Thyroid gland (tissue), 4 donors: ENCODE results near the gene THSD7A. TPM values are rescaled to one million over a fixed set of nuclear protein-coding genes. Genes with fewer than 3 reads are reported as not detected.

Source experiments
- DNase-seq, 2 donors: peaks; one replicate each; pipeline ENCODE4 v3.0.0-alpha.2; 2019
- H3K27ac ChIP-seq, 3 donors: fragments of 200-600 bp; sonication (generic); 1 replicate in 2 of 3; 2 replicates in 1 of 3; pipeline ENCODE4 v1.5.1; 2016 to 2019; ENCODE audit warnings: mild to moderate bottlenecking in 1 of 3, moderate library complexity in 1 of 3
- H3K27me3 ChIP-seq: fragments of 200-600 bp; sonication (generic); one replicate; pipeline ENCODE4 v1.5.1; 2019
- H3K36me3 ChIP-seq, 2 donors: fragments of 200-600 bp; sonication (generic); one replicate each; pipeline ENCODE4 v1.5.1; 2016 to 2019
- H3K4me1 ChIP-seq, 2 donors: fragments of 200-600 bp; sonication (generic); one replicate each; pipeline ENCODE4 v1.5.1; 2017 to 2019
- H3K4me3 ChIP-seq, 3 donors: fragments of 200-600 bp; sonication (generic); replicated peaks in 1 of 3; 1 replicate in 2 of 3; 2 replicates in 1 of 3; pipeline ENCODE4 v1.5.1; 2016; ENCODE audit warnings: mild to moderate bottlenecking in 1 of 3
- H3K9me3 ChIP-seq: fragments of 200-600 bp; sonication (generic); one replicate; pipeline ENCODE4 v1.5.1; 2017
- POLR2A ChIP-seq, 2 donors: fragments of 450-650 bp; IDR thresholded peaks; one replicate each; pipeline ENCODE4 v1.6.1; 2017; ENCODE audit warnings: antibody characterized with exemption in 2 of 2, mild to moderate bottlenecking in 2 of 2, moderate library complexity in 1 of 2
- WGBS, 2 donors: methylation state at CpG; one replicate each; pipeline ENCODE4 v1.1.5; 2017; 5-methylcytosine and 5-hydroxymethylcytosine counted together
- intact Hi-C: fragments of 100-400 bp; cut with DNase I; formaldehyde crosslinking; loops from one replicate; pipeline ENCODE4 v1.15.1; 2023
- total RNA-seq, 4 donors: library from RNA; depleted of rRNA; stranded (reverse); fragments of >200 nt; gene quantifications; one replicate each; pipeline ENCODE4 v1.2.3, GENCODE V29; 2016
- TF ChIP-seq, protein P1 (sequence below), 6 experiments: fragments of 200-600 bp in 3 of 6; fragments of 450-650 bp in 3 of 6; sonication (generic) in 3 of 6; IDR thresholded peaks; one replicate each; pipeline ENCODE4 v1.5.1; 2016 to 2019; ENCODE audit warnings: antibody characterized with exemption in 6 of 6, mild to moderate bottlenecking in 2 of 6, inconsistent platforms in 1 of 6, moderate library complexity in 1 of 6

THSD7A gene
- total RNA-seq, 4 donors from 2014 or later: 4.2 to 6.1 (median 5.8) TPM

DNA sequence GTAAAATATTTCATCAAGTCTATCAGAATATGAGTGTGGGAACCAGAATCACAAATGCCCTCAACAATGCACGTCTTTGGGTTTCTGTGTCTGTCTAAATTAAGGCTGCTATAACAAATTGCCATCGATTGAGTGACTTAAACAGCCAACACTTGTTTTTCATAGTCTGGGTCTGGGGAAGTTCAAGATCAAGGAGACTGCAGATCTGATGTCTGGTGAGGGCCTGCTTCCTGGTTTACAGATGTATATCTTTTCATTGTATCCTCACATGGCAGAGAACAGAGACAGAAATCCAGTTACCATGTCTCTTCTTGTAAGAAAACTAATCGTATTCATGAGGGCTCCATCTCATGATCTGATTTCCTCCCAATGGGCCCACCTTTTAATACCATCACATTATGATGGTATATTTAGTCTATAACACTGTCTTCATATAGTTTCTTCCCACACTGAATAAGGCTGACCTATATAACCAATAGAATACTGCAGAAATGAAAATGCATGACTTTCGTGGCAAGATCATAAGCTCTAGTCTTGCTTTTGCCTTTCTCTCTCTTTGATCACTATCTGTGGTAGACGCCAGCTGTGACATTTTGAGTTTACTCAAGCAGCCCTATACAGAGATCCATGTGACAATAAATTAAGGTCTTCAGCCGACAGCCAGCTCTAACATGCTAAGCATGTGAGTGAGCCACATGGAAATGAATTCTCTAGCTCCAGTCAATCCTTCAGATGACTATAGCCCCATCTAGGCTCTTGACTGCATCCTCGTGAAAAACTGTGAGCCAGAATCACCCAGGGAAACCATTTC is 51.9 kb downstream of the THSD7A start:
- WGBS, 2 donors: 83 to 91% methylated on average over 7 of the region's 7 CpGs
- no peaks in the 10 kb centered on the region for H3K27me3 ChIP-seq
- TF ChIP-seq, protein P1, sequence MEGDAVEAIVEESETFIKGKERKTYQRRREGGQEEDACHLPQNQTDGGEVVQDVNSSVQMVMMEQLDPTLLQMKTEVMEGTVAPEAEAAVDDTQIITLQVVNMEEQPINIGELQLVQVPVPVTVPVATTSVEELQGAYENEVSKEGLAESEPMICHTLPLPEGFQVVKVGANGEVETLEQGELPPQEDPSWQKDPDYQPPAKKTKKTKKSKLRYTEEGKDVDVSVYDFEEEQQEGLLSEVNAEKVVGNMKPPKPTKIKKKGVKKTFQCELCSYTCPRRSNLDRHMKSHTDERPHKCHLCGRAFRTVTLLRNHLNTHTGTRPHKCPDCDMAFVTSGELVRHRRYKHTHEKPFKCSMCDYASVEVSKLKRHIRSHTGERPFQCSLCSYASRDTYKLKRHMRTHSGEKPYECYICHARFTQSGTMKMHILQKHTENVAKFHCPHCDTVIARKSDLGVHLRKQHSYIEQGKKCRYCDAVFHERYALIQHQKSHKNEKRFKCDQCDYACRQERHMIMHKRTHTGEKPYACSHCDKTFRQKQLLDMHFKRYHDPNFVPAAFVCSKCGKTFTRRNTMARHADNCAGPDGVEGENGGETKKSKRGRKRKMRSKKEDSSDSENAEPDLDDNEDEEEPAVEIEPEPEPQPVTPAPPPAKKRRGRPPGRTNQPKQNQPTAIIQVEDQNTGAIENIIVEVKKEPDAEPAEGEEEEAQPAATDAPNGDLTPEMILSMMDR (IDR thresholded peaks at IDR 0.05): no peak
- TF ChIP-seq POLR2A (IDR thresholded peaks at IDR 0.05): no peak
- H3K27ac ChIP-seq: no peak overlapping the region
- intact Hi-C loops: no loop called here
- no peak for DNase-seq
- H3K4me3 ChIP-seq: no peak overlapping the region
- H3K4me1 ChIP-seq: no peaks in the 10 kb centered on the region
- no peaks in the 10 kb centered on the region for H3K36me3 ChIP-seq
- no peaks in the 10 kb centered on the region for H3K9me3 ChIP-seq

DNA sequence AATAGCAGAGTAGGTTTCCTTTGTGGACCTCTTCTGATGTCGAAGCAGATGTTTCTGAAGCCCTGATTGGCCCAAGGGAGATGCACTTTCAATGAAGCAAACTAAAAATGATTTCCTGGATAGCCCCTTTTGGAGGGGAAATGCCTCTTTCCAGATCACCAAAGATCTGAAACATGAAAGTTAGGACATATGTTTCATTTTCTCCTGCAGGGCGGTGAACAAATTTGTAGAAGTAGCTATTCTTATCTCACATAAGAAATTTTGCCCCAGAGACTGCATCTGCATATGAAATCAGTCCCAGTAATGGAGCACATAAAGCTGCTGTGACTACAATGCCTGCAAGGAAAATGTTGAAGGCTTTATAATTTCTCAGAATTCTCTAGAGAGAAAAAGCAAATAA is 56.0 kb downstream of the THSD7A start:
- DNase-seq: no peak
- H3K27me3 ChIP-seq: no peaks in the 10 kb centered on the region
- no peak for TF ChIP-seq POLR2A (IDR thresholded peaks at IDR 0.05)
- TF ChIP-seq, protein P1 (IDR thresholded peaks at IDR 0.05): no peak
- no peak overlapping the region for H3K27ac ChIP-seq
- H3K4me1 ChIP-seq: no peaks in the 10 kb centered on the region
- intact Hi-C loops: no loop called here
- no peaks in the 10 kb centered on the region for H3K36me3 ChIP-seq
- no peaks in the 10 kb centered on the region for H3K9me3 ChIP-seq
- WGBS, 2 donors: 69 to 70% methylated on average over 2 of the region's 2 CpGs
- H3K4me3 ChIP-seq: no peak overlapping the region

DNA sequence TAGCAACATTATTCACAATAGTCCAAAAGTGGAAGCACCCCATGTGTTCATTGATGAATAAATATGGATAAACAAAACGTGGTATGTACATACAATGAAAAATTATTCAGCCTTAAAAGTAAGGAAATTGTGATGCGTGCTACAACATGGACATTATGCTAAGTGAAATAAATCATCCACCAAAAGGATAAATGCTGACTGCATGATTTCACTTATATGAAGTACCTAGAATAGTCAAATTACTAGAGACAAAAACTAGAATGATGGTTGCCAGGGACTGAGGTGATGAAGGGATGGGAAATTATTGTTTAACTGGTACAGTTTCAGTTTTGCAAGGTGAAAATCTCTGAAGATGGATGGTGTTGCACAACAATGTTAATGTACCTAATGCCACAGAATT is 56.6 kb downstream of the THSD7A start:
- H3K27ac ChIP-seq: no peak overlapping the region
- no peaks in the 10 kb centered on the region for H3K36me3 ChIP-seq
- no peak for TF ChIP-seq POLR2A (IDR thresholded peaks at IDR 0.05)
- TF ChIP-seq, protein P1 (IDR thresholded peaks at IDR 0.05): no peak
- no peaks in the 10 kb centered on the region for H3K27me3 ChIP-seq
- no peak overlapping the region for H3K4me3 ChIP-seq
- intact Hi-C loops: no loop called here
- no peaks in the 10 kb centered on the region for H3K9me3 ChIP-seq
- no peak for DNase-seq
- H3K4me1 ChIP-seq: no peaks in the 10 kb centered on the region
- 86 to 91% methylated on average over 2 of the region's 2 CpGs for WGBS, 2 donors

DNA sequence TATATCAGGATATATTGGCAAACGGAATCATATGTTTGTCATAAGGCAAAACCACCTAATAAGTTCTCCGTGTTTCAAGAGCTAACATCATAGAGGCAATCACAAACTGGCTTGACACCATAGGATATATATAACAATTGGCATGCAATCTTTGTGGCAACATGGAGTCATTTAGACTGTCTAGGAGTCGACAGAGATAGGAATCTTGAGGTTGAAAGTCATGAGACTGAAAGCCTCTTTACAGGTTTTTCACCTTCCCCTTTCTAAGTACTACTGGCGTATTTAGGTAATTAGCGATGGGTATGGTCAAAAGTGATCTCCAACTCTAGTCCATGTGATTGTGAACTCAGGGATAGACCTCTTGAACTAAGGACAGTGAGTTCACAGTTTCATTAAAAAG is 63.7 kb downstream of the THSD7A start:
- Histone ChIP-seq H3K36me3 (no peaks in the 10 kb centered on the region), H3K9me3 (no peaks in the 10 kb centered on the region)
- WGBS, 2 donors: 76 to 82% methylated on average over 5 of the region's 5 CpGs

DNA sequence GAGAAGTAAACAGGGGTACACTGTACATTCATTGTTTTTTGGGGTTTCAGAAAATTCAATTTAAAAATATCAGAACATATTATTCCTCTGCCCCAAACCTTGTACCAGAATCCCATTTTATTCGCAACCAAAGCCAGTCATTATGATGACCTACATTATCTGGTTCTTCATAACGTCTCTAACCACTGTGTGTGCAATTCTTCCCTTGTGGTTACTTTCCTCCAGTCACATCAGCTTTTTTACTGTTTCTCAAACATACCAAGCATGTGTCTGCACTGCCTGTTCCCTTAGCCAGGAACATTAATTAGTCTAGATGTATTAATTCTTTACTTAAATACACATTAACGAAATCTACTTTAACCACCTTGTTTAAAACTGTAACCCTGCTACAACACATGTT is 64.8 kb downstream of the THSD7A start:
- DNase-seq: no peak
- H3K27ac ChIP-seq: no peak overlapping the region
- H3K36me3 ChIP-seq: no peaks in the 10 kb centered on the region
- no peaks in the 10 kb centered on the region for H3K4me1 ChIP-seq
- TF ChIP-seq, protein P1 (IDR thresholded peaks at IDR 0.05): no peak
- TF ChIP-seq POLR2A (IDR thresholded peaks at IDR 0.05): no peak
- WGBS, 2 donors: 86 to 93% methylated on average over 3 of the region's 3 CpGs
- H3K27me3 ChIP-seq: no peaks in the 10 kb centered on the region
- H3K9me3 ChIP-seq: no peaks in the 10 kb centered on the region
- no peak overlapping the region for H3K4me3 ChIP-seq
- intact Hi-C loops: no loop called here

More for the DNA sequence above, 63.7 kb downstream of the THSD7A start:
- intact Hi-C loops: no loop called here
- no peak for DNase-seq
- no peak for TF ChIP-seq POLR2A (IDR thresholded peaks at IDR 0.05)
- TF ChIP-seq, protein P1 (IDR thresholded peaks at IDR 0.05): no peak
- Histone ChIP-seq H3K4me1 (no peaks in the 10 kb centered on the region), H3K27me3 (no peaks in the 10 kb centered on the region), H3K27ac (no peak overlapping the region), H3K4me3 (no peak overlapping the region)
